Measurements from ENCODE around the gene GUCY1A1.

DNA sequence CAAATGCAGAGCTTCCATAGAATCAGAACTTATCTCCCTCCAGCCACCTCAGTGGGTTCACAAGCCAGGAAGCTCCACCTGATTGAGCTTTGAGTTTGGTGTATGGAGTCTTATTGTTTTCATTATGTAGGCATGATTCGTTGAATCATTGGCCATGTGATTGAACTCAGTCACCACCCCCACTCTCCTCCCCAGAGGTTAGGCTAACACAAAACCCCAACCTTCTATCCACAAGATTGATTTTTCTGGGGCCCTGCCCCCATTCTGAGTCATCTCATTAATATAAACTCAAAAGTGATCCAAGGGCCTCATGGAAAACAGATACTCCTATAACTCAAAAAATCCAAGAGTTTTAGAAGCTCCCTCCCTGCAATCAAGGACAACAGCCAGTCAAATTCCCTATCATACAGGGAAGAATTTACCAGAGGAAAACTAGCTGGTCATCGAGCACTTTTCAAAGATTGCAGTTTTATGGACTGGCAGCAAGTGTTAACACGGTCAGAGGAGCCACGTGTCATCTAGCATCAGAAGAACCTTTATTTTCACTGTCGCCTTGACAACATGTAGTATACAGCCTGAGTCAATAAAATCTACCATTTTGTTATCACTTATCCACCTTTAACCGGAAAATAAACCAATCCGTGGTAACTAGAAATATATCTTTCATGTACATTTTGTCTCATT, 56.3 kb downstream of the GUCY1A1 start:
- TF ChIP-seq POLR2AphosphoS5 (IDR thresholded peaks at IDR 0.05; ENCODE audit: low read depth, low read length) (no peak), POLR2A (IDR thresholded peaks at IDR 0.05; ENCODE audit: borderline replicate concordance, extremely low read depth, insufficient read depth, insufficient read length) (no peak), EGR1 (IDR thresholded peaks at IDR 0.05; ENCODE audit: low read depth) (no peak), SIN3A (IDR thresholded peaks at IDR 0.05; ENCODE audit: low read depth) (no peak), TCF7L2 (IDR thresholded peaks at IDR 0.05; ENCODE audit: borderline replicate concordance, extremely low read depth, insufficient read depth, insufficient read length) (no peak), MAX (IDR thresholded peaks at IDR 0.05) (no peak), CEBPB (IDR thresholded peaks at IDR 0.05; ENCODE audit: low read depth) (no peak), ZNF274 (IDR thresholded peaks at IDR 0.05; ENCODE audit: low read depth, low read length) (no peak), YY1 (IDR thresholded peaks at IDR 0.05; ENCODE audit: extremely low read depth, insufficient replicate concordance, low read depth, low read length) (no peak)
- TF ChIP-seq, protein P1, sequence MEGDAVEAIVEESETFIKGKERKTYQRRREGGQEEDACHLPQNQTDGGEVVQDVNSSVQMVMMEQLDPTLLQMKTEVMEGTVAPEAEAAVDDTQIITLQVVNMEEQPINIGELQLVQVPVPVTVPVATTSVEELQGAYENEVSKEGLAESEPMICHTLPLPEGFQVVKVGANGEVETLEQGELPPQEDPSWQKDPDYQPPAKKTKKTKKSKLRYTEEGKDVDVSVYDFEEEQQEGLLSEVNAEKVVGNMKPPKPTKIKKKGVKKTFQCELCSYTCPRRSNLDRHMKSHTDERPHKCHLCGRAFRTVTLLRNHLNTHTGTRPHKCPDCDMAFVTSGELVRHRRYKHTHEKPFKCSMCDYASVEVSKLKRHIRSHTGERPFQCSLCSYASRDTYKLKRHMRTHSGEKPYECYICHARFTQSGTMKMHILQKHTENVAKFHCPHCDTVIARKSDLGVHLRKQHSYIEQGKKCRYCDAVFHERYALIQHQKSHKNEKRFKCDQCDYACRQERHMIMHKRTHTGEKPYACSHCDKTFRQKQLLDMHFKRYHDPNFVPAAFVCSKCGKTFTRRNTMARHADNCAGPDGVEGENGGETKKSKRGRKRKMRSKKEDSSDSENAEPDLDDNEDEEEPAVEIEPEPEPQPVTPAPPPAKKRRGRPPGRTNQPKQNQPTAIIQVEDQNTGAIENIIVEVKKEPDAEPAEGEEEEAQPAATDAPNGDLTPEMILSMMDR (IDR thresholded peaks at IDR 0.05 in 2 of 3, conservative IDR thresholded peaks at IDR 0.05 in 1 of 3; ENCODE audit: borderline replicate concordance in 1 of 3, insufficient read depth in 1 of 3, low read depth in 2 of 3, low read length in 2 of 3): no peak
- TF ChIP-seq, protein P2, sequence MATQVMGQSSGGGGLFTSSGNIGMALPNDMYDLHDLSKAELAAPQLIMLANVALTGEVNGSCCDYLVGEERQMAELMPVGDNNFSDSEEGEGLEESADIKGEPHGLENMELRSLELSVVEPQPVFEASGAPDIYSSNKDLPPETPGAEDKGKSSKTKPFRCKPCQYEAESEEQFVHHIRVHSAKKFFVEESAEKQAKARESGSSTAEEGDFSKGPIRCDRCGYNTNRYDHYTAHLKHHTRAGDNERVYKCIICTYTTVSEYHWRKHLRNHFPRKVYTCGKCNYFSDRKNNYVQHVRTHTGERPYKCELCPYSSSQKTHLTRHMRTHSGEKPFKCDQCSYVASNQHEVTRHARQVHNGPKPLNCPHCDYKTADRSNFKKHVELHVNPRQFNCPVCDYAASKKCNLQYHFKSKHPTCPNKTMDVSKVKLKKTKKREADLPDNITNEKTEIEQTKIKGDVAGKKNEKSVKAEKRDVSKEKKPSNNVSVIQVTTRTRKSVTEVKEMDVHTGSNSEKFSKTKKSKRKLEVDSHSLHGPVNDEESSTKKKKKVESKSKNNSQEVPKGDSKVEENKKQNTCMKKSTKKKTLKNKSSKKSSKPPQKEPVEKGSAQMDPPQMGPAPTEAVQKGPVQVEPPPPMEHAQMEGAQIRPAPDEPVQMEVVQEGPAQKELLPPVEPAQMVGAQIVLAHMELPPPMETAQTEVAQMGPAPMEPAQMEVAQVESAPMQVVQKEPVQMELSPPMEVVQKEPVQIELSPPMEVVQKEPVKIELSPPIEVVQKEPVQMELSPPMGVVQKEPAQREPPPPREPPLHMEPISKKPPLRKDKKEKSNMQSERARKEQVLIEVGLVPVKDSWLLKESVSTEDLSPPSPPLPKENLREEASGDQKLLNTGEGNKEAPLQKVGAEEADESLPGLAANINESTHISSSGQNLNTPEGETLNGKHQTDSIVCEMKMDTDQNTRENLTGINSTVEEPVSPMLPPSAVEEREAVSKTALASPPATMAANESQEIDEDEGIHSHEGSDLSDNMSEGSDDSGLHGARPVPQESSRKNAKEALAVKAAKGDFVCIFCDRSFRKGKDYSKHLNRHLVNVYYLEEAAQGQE (IDR thresholded peaks at IDR 0.05; ENCODE audit: low read depth): no peak
- TF ChIP-seq, protein P3, sequence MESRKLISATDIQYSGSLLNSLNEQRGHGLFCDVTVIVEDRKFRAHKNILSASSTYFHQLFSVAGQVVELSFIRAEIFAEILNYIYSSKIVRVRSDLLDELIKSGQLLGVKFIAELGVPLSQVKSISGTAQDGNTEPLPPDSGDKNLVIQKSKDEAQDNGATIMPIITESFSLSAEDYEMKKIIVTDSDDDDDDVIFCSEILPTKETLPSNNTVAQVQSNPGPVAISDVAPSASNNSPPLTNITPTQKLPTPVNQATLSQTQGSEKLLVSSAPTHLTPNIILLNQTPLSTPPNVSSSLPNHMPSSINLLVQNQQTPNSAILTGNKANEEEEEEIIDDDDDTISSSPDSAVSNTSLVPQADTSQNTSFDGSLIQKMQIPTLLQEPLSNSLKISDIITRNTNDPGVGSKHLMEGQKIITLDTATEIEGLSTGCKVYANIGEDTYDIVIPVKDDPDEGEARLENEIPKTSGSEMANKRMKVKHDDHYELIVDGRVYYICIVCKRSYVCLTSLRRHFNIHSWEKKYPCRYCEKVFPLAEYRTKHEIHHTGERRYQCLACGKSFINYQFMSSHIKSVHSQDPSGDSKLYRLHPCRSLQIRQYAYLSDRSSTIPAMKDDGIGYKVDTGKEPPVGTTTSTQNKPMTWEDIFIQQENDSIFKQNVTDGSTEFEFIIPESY (IDR thresholded peaks at IDR 0.05; ENCODE audit: extremely low read depth, insufficient replicate concordance, low read length): no peak

Data from HCT116 (cell line).